PC-9 (cell line): Measurements from ENCODE around the gene RCE1. TPM values are rescaled to one million over a fixed set of nuclear protein-coding genes. Genes with fewer than 3 reads are reported as not detected.
A peak's percentile ranks its signal among the peaks of the same experiment; 100 is the strongest.

Source experiments
- BruUV-seq: library from RNA; stranded (reverse); fragments of 400-500 nt; replicated peaks from 2 replicates; lab custom pipeline; 2021; lab: Mats Ljungman, UMichigan
- CTCF ChIA-PET: fragments of 300-600 bp; sonication (Branson Sonifier 250); formaldehyde crosslinking; loops from one replicate; lab custom pipeline; 2022; ENCODE audit warnings: antibody characterized with exemption; lab: Charles Lee
- POLR2A ChIA-PET: fragments of 300-600 bp; sonication (Branson Sonifier 250); formaldehyde crosslinking; loops from one replicate; lab custom pipeline; 2022; ENCODE audit warnings: antibody characterized with exemption; ENCODE audit not compliant: unreplicated experiment; lab: Charles Lee
- DNase-seq, 2 experiments: peaks; one replicate each; pipeline versions ENCODE4 v3.0.0 to v3.0.0-alpha.2; 2015 to 2022; ENCODE audit warnings: mixed read lengths in 1 of 2
- H2AFZ ChIP-seq: fragments of 200-600 bp; sonication (generic); 2 replicates; pipeline ENCODE4 v1.8.1; 2017; ENCODE audit warnings: antibody characterized with exemption
- H3F3A ChIP-seq: fragments of 200-600 bp; sonication (generic); 2 replicates; pipeline ENCODE4 v1.8.1; 2017; ENCODE audit warnings: antibody characterized with exemption, mild to moderate bottlenecking, low read depth; ENCODE audit not compliant: insufficient read depth
- H3K27ac ChIP-seq: fragments of 200-600 bp; sonication (generic); 2 replicates; pipeline ENCODE4 v1.6.1; 2016; ENCODE audit warnings: mixed run types
- H3K27me3 ChIP-seq: fragments of 200-600 bp; sonication (generic); 2 replicates; pipeline ENCODE4 v1.6.1; 2016; ENCODE audit warnings: low read depth, mixed run types; ENCODE audit not compliant: insufficient read depth
- H3K36me3 ChIP-seq: fragments of 200-600 bp; sonication (generic); 2 replicates; pipeline ENCODE4 v1.6.1; 2016; ENCODE audit warnings: low read depth, mixed run types
- H3K4me1 ChIP-seq: fragments of 200-600 bp; sonication (generic); replicated peaks from 2 replicates; pipeline ENCODE4 v1.6.1; 2016; ENCODE audit warnings: mixed run types; ENCODE audit not compliant: insufficient read depth
- H3K4me2 ChIP-seq: fragments of 200-600 bp; sonication (generic); 2 replicates; pipeline ENCODE4 v1.6.1; 2017; ENCODE audit warnings: mixed run types
- H3K4me3 ChIP-seq: fragments of 200-600 bp; sonication (generic); 2 replicates; pipeline ENCODE4 v1.6.1; 2016; ENCODE audit warnings: mixed run types
- H3K79me2 ChIP-seq: fragments of 200-600 bp; sonication (generic); 2 replicates; pipeline ENCODE4 v1.6.1; 2017; ENCODE audit warnings: low read depth, mixed run types
- H3K9me2 ChIP-seq: fragments of 200-600 bp; sonication (generic); 2 replicates; pipeline ENCODE4 v1.8.1; 2017; ENCODE audit warnings: mild to moderate bottlenecking; ENCODE audit not compliant: insufficient read depth
- H3K9me3 ChIP-seq: fragments of 200-600 bp; sonication (generic); 2 replicates; pipeline ENCODE4 v1.8.1; 2016; ENCODE audit warnings: low read depth; ENCODE audit not compliant: insufficient read depth
- H4K20me1 ChIP-seq: fragments of 200-600 bp; sonication (generic); 2 replicates; pipeline ENCODE4 v1.8.1; 2017; ENCODE audit not compliant: insufficient read depth
- CTCF ChIP-seq: fragments of 200-600 bp; sonication (generic); conservative IDR thresholded peaks from 2 replicates; pipeline ENCODE4 v1.6.1; 2017; ENCODE audit warnings: mixed run types, antibody characterized with exemption, mild to moderate bottlenecking, moderate library complexity
- EZH2 ChIP-seq: fragments of 200-600 bp; sonication (generic); IDR thresholded peaks from 2 replicates; pipeline ENCODE4 v1.8.0; 2017; ENCODE audit warnings: antibody characterized with exemption, low read depth
- intact Hi-C: fragments of 100-400 bp; cut with micrococcal nuclease; formaldehyde crosslinking; loops from one replicate; pipeline ENCODE4 v1.10.0; 2022; ENCODE audit not compliant: unreplicated experiment
- total RNA-seq: library from RNA; stranded (reverse); gene quantifications from 2 replicates; pipeline ENCODE4 v1.2.3, GENCODE V29; 2021

The RCE1 gene
- total RNA-seq, 1 experiment from 2014 or later = 42.9 TPM

DNA sequence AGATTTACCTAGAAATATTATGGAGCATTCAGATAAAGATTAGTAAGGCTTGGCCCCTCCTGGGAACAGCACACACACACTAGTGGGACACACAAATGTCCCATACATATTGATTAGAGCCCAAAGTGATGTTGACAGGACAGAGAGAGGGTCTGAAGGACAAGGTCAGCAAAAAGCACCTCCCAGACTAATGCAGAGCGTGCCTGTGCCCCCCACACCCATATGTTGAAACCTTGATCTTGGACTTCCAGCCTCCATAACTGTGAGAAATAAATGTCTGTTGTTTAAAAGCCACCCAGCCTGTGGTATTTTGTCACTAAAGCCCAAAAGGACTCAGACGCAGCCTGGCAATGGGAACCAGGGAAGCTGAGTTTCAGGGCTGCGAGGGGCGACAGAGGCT, 41.2 kb downstream of the RCE1 start:
- POLR2A ChIA-PET = no interaction called here

GRCh38 chr11:66885469-66885868, 42.2 kb downstream of the RCE1 start:
- Histone ChIP-seq H3K27me3 (no peaks in the 10 kb centered on the region), H3K79me2 (no peaks in the 10 kb centered on the region), H3K9me2 (no peaks in the 10 kb centered on the region), H3K4me1 (peaks cover 48% of the 10 kb centered on the region), H3F3A (peaks cover 42% of the 10 kb centered on the region), H3K4me3 (no peak overlapping the region), H2AFZ (no peak overlapping the region), H3K36me3 (no peaks in the 10 kb centered on the region), H3K9me3 (no peaks in the 10 kb centered on the region), H4K20me1 (no peaks in the 10 kb centered on the region), H3K4me2 (no peak overlapping the region), H3K27ac (no peak overlapping the region)
- CTCF ChIA-PET = interaction anchor here (0.7 kb wide), 1 partner anchor 181 kb away, joined by 8 read pairs; no protein-coding TSS in a partner anchor
- intact Hi-C loops = no loop called here
- POLR2A ChIA-PET = interaction anchor here (0.6 to 0.7 kb wide), 2 partner anchors 138 to 354 kb away, joined by 4 to 20 read pairs; no protein-coding TSS in a partner anchor
- DNase-seq = no peak
- TF ChIP-seq EZH2 (no peak), CTCF (no peak)
- BruUV-seq = no TSS peak

More for the DNA sequence above, 41.2 kb downstream of the RCE1 start:
- no peaks in the 10 kb centered on the region for H4K20me1 ChIP-seq
- peak overlapping the region; percentile 78 for H3K27ac ChIP-seq
- no peaks in the 10 kb centered on the region for H3K36me3 ChIP-seq
- no peak overlapping the region for H3K4me3 ChIP-seq
- no peaks in the 10 kb centered on the region for H3K27me3 ChIP-seq
- CTCF ChIA-PET = interaction anchor here (0.6 kb wide), 1 partner anchor 138 kb away, joined by 3 read pairs; no protein-coding TSS in a partner anchor
- no peaks in the 10 kb centered on the region for H3K79me2 ChIP-seq
- H2AFZ ChIP-seq = no peak overlapping the region
- H3K9me2 ChIP-seq = no peaks in the 10 kb centered on the region
- no peak for DNase-seq
- TF ChIP-seq EZH2 (no peak), CTCF (no peak)
- BruUV-seq = no TSS peak
- peaks cover 49% of the 10 kb centered on the region for H3K4me1 ChIP-seq
- intact Hi-C loops = loop anchor here (5.0 kb wide), 2 partner anchors 88 to 433 kb away; no protein-coding TSS in a partner anchor
- H3K9me3 ChIP-seq = no peaks in the 10 kb centered on the region
- H3F3A ChIP-seq = peaks cover 49% of the 10 kb centered on the region
- H3K4me2 ChIP-seq = 0 out of 2 replicates have a peak overlapping the region, but pooled peaks have one; percentile 62

- TF ChIP-seq CTCF (no peak), EZH2 (no peak)
- Histone ChIP-seq H4K20me1 (no peaks in the 10 kb centered on the region), H3K27ac (no peak overlapping the region), H3F3A (peaks cover 39% of the 10 kb centered on the region), H3K4me1 (peaks cover 48% of the 10 kb centered on the region), H3K4me3 (no peak overlapping the region), H3K79me2 (no peaks in the 10 kb centered on the region), H2AFZ (no peak overlapping the region), H3K4me2 (no peak overlapping the region), H3K36me3 (no peaks in the 10 kb centered on the region), H3K9me2 (no peaks in the 10 kb centered on the region), H3K9me3 (no peaks in the 10 kb centered on the region), H3K27me3 (no peaks in the 10 kb centered on the region)
- POLR2A ChIA-PET = interaction anchor here (0.5 to 0.7 kb wide), 3 partner anchors 17 to 354 kb away, joined by 3 to 19 read pairs (median 4); no protein-coding TSS in a partner anchor
- intact Hi-C loops = no loop called here
- no peak for DNase-seq
- no TSS peak for BruUV-seq
- CTCF ChIA-PET = interaction anchor here (0.9 kb wide), 1 partner anchor 31 kb away, joined by 3 read pairs; no protein-coding TSS in a partner anchor
Measured at GRCh38 chr11:66885950-66886440, 42.8 kb downstream of the RCE1 start.
